PC-9 (cell line): ENCODE results near the gene CCDC141. TPM values are rescaled to one million over a fixed set of nuclear protein-coding genes. Genes with fewer than 3 reads are reported as not detected.

ENCODE experiments used
- BruUV-seq: library from RNA; stranded (reverse); fragments of 400-500 nt; replicated peaks from 2 replicates; lab custom pipeline; 2021; lab: Mats Ljungman, UMichigan
- CTCF ChIA-PET: fragments of 300-600 bp; sonication (Branson Sonifier 250); formaldehyde crosslinking; loops from one replicate; lab custom pipeline; 2022; ENCODE audit warnings: antibody characterized with exemption; lab: Charles Lee
- POLR2A ChIA-PET: fragments of 300-600 bp; sonication (Branson Sonifier 250); formaldehyde crosslinking; loops from one replicate; lab custom pipeline; 2022; ENCODE audit warnings: antibody characterized with exemption; ENCODE audit not compliant: unreplicated experiment; lab: Charles Lee
- DNase-seq, 2 experiments: peaks; one replicate each; pipeline versions ENCODE4 v3.0.0 to v3.0.0-alpha.2; 2015 to 2022; ENCODE audit warnings: mixed read lengths in 1 of 2
- H2AFZ ChIP-seq: fragments of 200-600 bp; sonication (generic); 2 replicates; pipeline ENCODE4 v1.8.1; 2017; ENCODE audit warnings: antibody characterized with exemption
- H3F3A ChIP-seq: fragments of 200-600 bp; sonication (generic); 2 replicates; pipeline ENCODE4 v1.8.1; 2017; ENCODE audit warnings: antibody characterized with exemption, mild to moderate bottlenecking, low read depth; ENCODE audit not compliant: insufficient read depth
- H3K27ac ChIP-seq: fragments of 200-600 bp; sonication (generic); 2 replicates; pipeline ENCODE4 v1.6.1; 2016; ENCODE audit warnings: mixed run types
- H3K27me3 ChIP-seq: fragments of 200-600 bp; sonication (generic); 2 replicates; pipeline ENCODE4 v1.6.1; 2016; ENCODE audit warnings: low read depth, mixed run types; ENCODE audit not compliant: insufficient read depth
- H3K36me3 ChIP-seq: fragments of 200-600 bp; sonication (generic); 2 replicates; pipeline ENCODE4 v1.6.1; 2016; ENCODE audit warnings: low read depth, mixed run types
- H3K4me1 ChIP-seq: fragments of 200-600 bp; sonication (generic); replicated peaks from 2 replicates; pipeline ENCODE4 v1.6.1; 2016; ENCODE audit warnings: mixed run types; ENCODE audit not compliant: insufficient read depth
- H3K4me2 ChIP-seq: fragments of 200-600 bp; sonication (generic); 2 replicates; pipeline ENCODE4 v1.6.1; 2017; ENCODE audit warnings: mixed run types
- H3K4me3 ChIP-seq: fragments of 200-600 bp; sonication (generic); 2 replicates; pipeline ENCODE4 v1.6.1; 2016; ENCODE audit warnings: mixed run types
- H3K79me2 ChIP-seq: fragments of 200-600 bp; sonication (generic); 2 replicates; pipeline ENCODE4 v1.6.1; 2017; ENCODE audit warnings: low read depth, mixed run types
- H3K9me2 ChIP-seq: fragments of 200-600 bp; sonication (generic); 2 replicates; pipeline ENCODE4 v1.8.1; 2017; ENCODE audit warnings: mild to moderate bottlenecking; ENCODE audit not compliant: insufficient read depth
- H3K9me3 ChIP-seq: fragments of 200-600 bp; sonication (generic); 2 replicates; pipeline ENCODE4 v1.8.1; 2016; ENCODE audit warnings: low read depth; ENCODE audit not compliant: insufficient read depth
- H4K20me1 ChIP-seq: fragments of 200-600 bp; sonication (generic); 2 replicates; pipeline ENCODE4 v1.8.1; 2017; ENCODE audit not compliant: insufficient read depth
- CTCF ChIP-seq: fragments of 200-600 bp; sonication (generic); conservative IDR thresholded peaks from 2 replicates; pipeline ENCODE4 v1.6.1; 2017; ENCODE audit warnings: mixed run types, antibody characterized with exemption, mild to moderate bottlenecking, moderate library complexity
- EZH2 ChIP-seq: fragments of 200-600 bp; sonication (generic); IDR thresholded peaks from 2 replicates; pipeline ENCODE4 v1.8.0; 2017; ENCODE audit warnings: antibody characterized with exemption, low read depth
- intact Hi-C: fragments of 100-400 bp; cut with micrococcal nuclease; formaldehyde crosslinking; loops from one replicate; pipeline ENCODE4 v1.10.0; 2022; ENCODE audit not compliant: unreplicated experiment
- total RNA-seq: library from RNA; stranded (reverse); gene quantifications from 2 replicates; pipeline ENCODE4 v1.2.3, GENCODE V29; 2021

The CCDC141 gene
- total RNA-seq, 1 experiment from 2014 or later = not detected

DNA sequence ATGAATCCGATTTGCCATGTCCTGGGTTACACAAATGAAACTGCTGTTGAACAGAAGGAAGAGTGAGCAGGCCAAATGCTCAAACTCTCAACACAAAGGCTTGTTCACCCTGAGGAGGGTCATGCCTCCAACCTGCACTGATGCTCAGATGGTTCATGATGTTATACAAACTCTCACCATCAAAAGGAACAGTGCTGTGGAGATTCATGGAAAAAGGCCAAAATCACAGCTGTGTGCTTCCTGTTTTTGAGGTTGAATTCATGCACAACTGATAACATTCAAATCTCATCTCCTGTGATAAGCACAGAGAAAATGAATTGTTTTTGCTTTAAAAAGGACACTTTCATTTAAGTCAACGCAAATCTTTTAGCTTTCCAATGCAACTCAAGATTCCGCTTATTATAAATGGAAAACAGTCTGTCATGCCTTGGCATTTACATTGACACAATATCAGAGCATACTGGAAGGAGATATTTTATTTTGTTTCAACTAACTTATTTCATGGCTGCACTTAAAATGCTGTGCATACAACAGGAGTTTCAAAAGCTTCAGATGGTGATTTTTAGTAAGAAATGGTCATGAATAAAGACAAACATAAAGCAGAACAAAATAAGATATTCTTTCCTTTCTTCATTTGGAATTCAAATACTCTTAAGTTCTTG, 220.5 kb downstream of the CCDC141 start:
- Histone ChIP-seq H4K20me1 (no peaks in the 10 kb centered on the region), H3K36me3 (no peaks in the 10 kb centered on the region), H3K9me2 (no peaks in the 10 kb centered on the region), H3K4me2 (no peak overlapping the region), H3K27me3 (no peaks in the 10 kb centered on the region), H3K4me1 (no peaks in the 10 kb centered on the region), H3K79me2 (no peaks in the 10 kb centered on the region), H3F3A (no peaks in the 10 kb centered on the region), H2AFZ (no peak overlapping the region), H3K27ac (no peak overlapping the region), H3K4me3 (no peak overlapping the region), H3K9me3 (peaks cover 6% of the 10 kb centered on the region; the same call in 1 of the 2 replicates)
- ChIA-PET CTCF (no interaction called here), POLR2A (no interaction called here)
- BruUV-seq = no TSS peak
- DNase-seq = no peak
- intact Hi-C loops = no loop called here
- TF ChIP-seq EZH2 = no peak
- no peak for TF ChIP-seq CTCF

GRCh38 chr2:178828486-178828881, 221.5 kb downstream of the CCDC141 start:
- DNase-seq = no peak
- BruUV-seq = no TSS peak
- H3K27me3 ChIP-seq = no peaks in the 10 kb centered on the region
- H3K9me2 ChIP-seq = no peaks in the 10 kb centered on the region
- no peaks in the 10 kb centered on the region for H3K79me2 ChIP-seq
- H4K20me1 ChIP-seq = no peaks in the 10 kb centered on the region
- intact Hi-C loops = no loop called here
- H3K4me2 ChIP-seq = no peak overlapping the region
- no peaks in the 10 kb centered on the region for H3F3A ChIP-seq
- H3K4me3 ChIP-seq = no peak overlapping the region
- peaks cover 6% of the 10 kb centered on the region; the same call in 1 of the 2 replicates for H3K9me3 ChIP-seq
- H3K36me3 ChIP-seq = no peaks in the 10 kb centered on the region
- CTCF ChIA-PET = no interaction called here
- H2AFZ ChIP-seq = no peak overlapping the region
- no peaks in the 10 kb centered on the region for H3K4me1 ChIP-seq
- no peak overlapping the region for H3K27ac ChIP-seq
- TF ChIP-seq CTCF (no peak), EZH2 (no peak)
- POLR2A ChIA-PET = interaction anchor here (0.6 kb wide), 1 partner anchor 16 kb away, joined by 6 read pairs; no protein-coding TSS in a partner anchor

GRCh38 chr2:178827739-178828485, 222.0 kb downstream of the CCDC141 start:
- no peak overlapping the region for H3K4me2 ChIP-seq
- intact Hi-C loops = no loop called here
- BruUV-seq = no TSS peak
- POLR2A ChIA-PET = interaction anchor here (0.5 kb wide), 1 partner anchor 262 kb away, joined by 3 read pairs; no protein-coding TSS in a partner anchor
- no peak for DNase-seq
- H3K27me3 ChIP-seq = no peaks in the 10 kb centered on the region
- H2AFZ ChIP-seq = no peak overlapping the region
- no peak overlapping the region for H3K4me3 ChIP-seq
- H3K79me2 ChIP-seq = no peaks in the 10 kb centered on the region
- no peaks in the 10 kb centered on the region for H3F3A ChIP-seq
- CTCF ChIA-PET = no interaction called here
- H3K9me2 ChIP-seq = no peaks in the 10 kb centered on the region
- TF ChIP-seq EZH2 = no peak
- TF ChIP-seq CTCF = no peak
- no peaks in the 10 kb centered on the region for H3K36me3 ChIP-seq
- H4K20me1 ChIP-seq = no peaks in the 10 kb centered on the region
- no peaks in the 10 kb centered on the region for H3K4me1 ChIP-seq
- no peak overlapping the region for H3K27ac ChIP-seq
- peaks cover 6% of the 10 kb centered on the region; the same call in 1 of the 2 replicates for H3K9me3 ChIP-seq
